Aorta (tissue), 5 donors: ENCODE results near the gene TRIP13. TPM values are rescaled to one million over a fixed set of nuclear protein-coding genes. Genes with fewer than 3 reads are reported as not detected.

Experiments
- ATAC-seq: fragments of 200-7000 bp; cut with Tn5 transposase; one replicate; pipeline ENCODE4 v1.9.1; 2022; ENCODE audit warnings: moderate library complexity; ENCODE audit not compliant: low FRiP score
- DNase-seq, 2 donors: peaks; one replicate each; pipeline ENCODE4 v3.0.0-alpha.2; 2020
- H3K27ac ChIP-seq, 2 donors: one replicate each; pipeline ENCODE4 v1.5.1; 2013; ENCODE audit warnings: low read length in 2 of 2, mild to moderate bottlenecking in 2 of 2, moderate library complexity in 2 of 2, control low read depth in 1 of 2, inconsistent platforms in 1 of 2, low read depth in 1 of 2
- H3K27me3 ChIP-seq, 2 donors: one replicate each; pipeline ENCODE4 v1.6.1; 2013; ENCODE audit warnings: control low read depth in 1 of 2, low read length in 1 of 2, mild to moderate bottlenecking in 1 of 2, moderate library complexity in 1 of 2; ENCODE audit not compliant: insufficient read depth in 2 of 2, control insufficient read depth in 1 of 2
- H3K36me3 ChIP-seq, 2 donors: one replicate each; pipeline ENCODE4 v1.6.1; 2013; ENCODE audit warnings: control low read depth in 1 of 2, low read length in 1 of 2, mild to moderate bottlenecking in 1 of 2; ENCODE audit not compliant: insufficient read depth in 2 of 2, control insufficient read depth in 1 of 2
- H3K4me1 ChIP-seq, 2 donors: one replicate each; pipeline ENCODE4 v1.6.1; 2013; ENCODE audit warnings: low read length in 2 of 2, control low read depth in 1 of 2, mild to moderate bottlenecking in 1 of 2, moderate library complexity in 1 of 2; ENCODE audit not compliant: insufficient read depth in 2 of 2, control insufficient read depth in 1 of 2
- H3K4me3 ChIP-seq, 2 donors: one replicate each; pipeline ENCODE4 v1.5.1; 2013; ENCODE audit warnings: low read length in 2 of 2, control low read depth in 1 of 2, mild to moderate bottlenecking in 1 of 2
- H3K9me3 ChIP-seq: one replicate; pipeline ENCODE4 v1.6.1; 2013; ENCODE audit warnings: mild to moderate bottlenecking, low read length; ENCODE audit not compliant: control insufficient read depth
- WGBS, 2 donors: extraction: QIAGEN DNeasy Blood & Tissue Kit; methylation state at CpG; one replicate each; pipeline ENCODE4 v1.1.7; 2013; 5-methylcytosine and 5-hydroxymethylcytosine counted together
- intact Hi-C, 2 donors: fragments of 100-400 bp; cut with DNase I; formaldehyde crosslinking; loops; one replicate each; pipeline versions ENCODE4 v1.14.2 to v1.15.0; 2022
- polyA plus RNA-seq, 2 donors: library from polyadenylated mRNA; stranded (reverse); fragments of 200-250 nt; gene quantifications; one replicate each; pipeline ENCODE4 v1.2.3, GENCODE V29; 2013
- total RNA-seq, 2 donors: library from RNA; stranded (reverse); fragmentation: NEBNext Ultra II Directional; extraction: Animal tissue kit (Norgen Biotek cat#: 25700); gene quantifications; one replicate each; pipeline ENCODE4 v1.2.1, GENCODE V29; 2021
- donor health status: healthy with polysubstance abuse.
- donor health status: Bipolar disorder and iron deficiency.
- donor health status: DM: no; HTN: no; CAD: no.
- donor health status: DM: no; HTN: no; CAD: no.
- donor health status: DM: yes; HTN: yes; CAD: no.

The TRIP13 gene
- total and polyA plus RNA-seq, 4 donors, result 0.28 to 1.3 (median 1.0) TPM

GRCh38 chr5:884345-885126 is 8.1 kb upstream of the TRIP13 start:
- H3K36me3 ChIP-seq, result peaks cover 0 to 14% of the 10 kb centered on the region in 2 donors

GRCh38 chr5:885127-885442 is 7.6 kb upstream of the TRIP13 start:
- intact Hi-C loops, result no loop called here
- WGBS, 2 donors, result 92 to 94% methylated on average over 18 of the region's 18 CpGs
- H3K4me3 ChIP-seq, result no peak overlapping the region
- no peak for ATAC-seq
- H3K9me3 ChIP-seq, result no peaks in the 10 kb centered on the region
- H3K4me1 ChIP-seq, result no peaks in the 10 kb centered on the region
- peaks cover 0 to 14% of the 10 kb centered on the region in 2 donors for H3K36me3 ChIP-seq
- H3K27ac ChIP-seq, result no peak overlapping the region
- no peak for DNase-seq
- H3K27me3 ChIP-seq, result no peaks in the 10 kb centered on the region

More at GRCh38 chr5:884345-885126, 8.1 kb upstream of the TRIP13 start:
- H3K9me3 ChIP-seq, result no peaks in the 10 kb centered on the region
- 91 to 94% methylated on average over 16 of the region's 16 CpGs for WGBS, 2 donors
- no peak overlapping the region for H3K4me3 ChIP-seq
- DNase-seq, result no peak
- intact Hi-C loops, result no loop called here
- no peaks in the 10 kb centered on the region for H3K4me1 ChIP-seq
- H3K27me3 ChIP-seq, result no peaks in the 10 kb centered on the region
- no peak overlapping the region for H3K27ac ChIP-seq
- peak; percentile 20 for ATAC-seq

GRCh38 chr5:885529-885928 is 7.2 kb upstream of the TRIP13 start:
- no peaks in the 10 kb centered on the region for H3K9me3 ChIP-seq
- no peaks in the 10 kb centered on the region for H3K27me3 ChIP-seq
- WGBS, 2 donors, result 87 to 92% methylated on average over 13 of the region's 13 CpGs
- peaks cover 0 to 14% of the 10 kb centered on the region in 2 donors for H3K36me3 ChIP-seq
- no peak for DNase-seq
- H3K4me3 ChIP-seq, result no peak overlapping the region
- H3K27ac ChIP-seq, result no peak overlapping the region
- intact Hi-C loops, result no loop called here
- ATAC-seq, result no peak
- H3K4me1 ChIP-seq, result no peaks in the 10 kb centered on the region

GRCh38 chr5:886036-886435 is 6.6 kb upstream of the TRIP13 start:
- Histone ChIP-seq H3K27me3 (no peaks in the 10 kb centered on the region), H3K4me1 (no peaks in the 10 kb centered on the region), H3K27ac (no peak overlapping the region), H3K4me3 (no peak overlapping the region), H3K36me3 (peaks cover 0 to 13% of the 10 kb centered on the region in 2 donors), H3K9me3 (no peaks in the 10 kb centered on the region)
- WGBS, 2 donors, result 90 to 92% methylated on average over 11 to 13 of the region's 13 CpGs
- intact Hi-C loops, result no loop called here
- DNase-seq, result no peak
- ATAC-seq, result no peak

GRCh38 chr5:886716-887325 is 5.9 kb upstream of the TRIP13 start:
- no peaks in the 10 kb centered on the region for H3K27me3 ChIP-seq
- H3K4me1 ChIP-seq, result no peaks in the 10 kb centered on the region
- DNase-seq, result no peak
- H3K36me3 ChIP-seq, result peaks cover 0 to 11% of the 10 kb centered on the region in 2 donors
- WGBS, 2 donors, result 92 to 93% methylated on average over 26 of the region's 26 CpGs
- no peaks in the 10 kb centered on the region for H3K9me3 ChIP-seq
- no peak overlapping the region for H3K27ac ChIP-seq
- no peak for ATAC-seq
- intact Hi-C loops, result no loop called here
- H3K4me3 ChIP-seq, result no peak overlapping the region

GRCh38 chr5:887947-888637 is 4.6 kb upstream of the TRIP13 start:
- Histone ChIP-seq H3K27me3 (no peaks in the 10 kb centered on the region), H3K9me3 (no peaks in the 10 kb centered on the region), H3K4me3 (no peak overlapping the region), H3K27ac (no peak overlapping the region), H3K36me3 (peaks cover 0 to 11% of the 10 kb centered on the region in 2 donors), H3K4me1 (no peaks in the 10 kb centered on the region)
- ATAC-seq, result no peak
- WGBS, 2 donors, result 82 to 89% methylated on average over 14 of the region's 14 CpGs
- DNase-seq, result no peak
- intact Hi-C loops, result no loop called here

- H3K9me3 ChIP-seq, result no peaks in the 10 kb centered on the region
- no peaks in the 10 kb centered on the region for H3K4me1 ChIP-seq
- ATAC-seq (no peak), DNase-seq (no peak)
- H3K4me3 ChIP-seq, result no peak overlapping the region
- intact Hi-C loops, result no loop called here
- 92 to 93% methylated on average over 11 of the region's 11 CpGs for WGBS, 2 donors
- no peaks in the 10 kb centered on the region for H3K27me3 ChIP-seq
- peaks cover 0 to 11% of the 10 kb centered on the region in 2 donors for H3K36me3 ChIP-seq
- H3K27ac ChIP-seq, result no peak overlapping the region
Observed at GRCh38 chr5:888638-889035, 4.0 kb upstream of the TRIP13 start.

- no peak for ATAC-seq
- no peak overlapping the region for H3K27ac ChIP-seq
- 85 to 95% methylated on average over 15 of the region's 15 CpGs for WGBS, 2 donors
- no peak overlapping the region for H3K4me3 ChIP-seq
- no peaks in the 10 kb centered on the region for H3K27me3 ChIP-seq
- H3K9me3 ChIP-seq, result no peaks in the 10 kb centered on the region
- no peak for DNase-seq
- H3K36me3 ChIP-seq, result peaks cover 0 to 9% of the 10 kb centered on the region in 2 donors
- intact Hi-C loops, result no loop called here
- no peaks in the 10 kb centered on the region for H3K4me1 ChIP-seq
Observed at GRCh38 chr5:889075-889710, 3.5 kb upstream of the TRIP13 start.
